Suppressor macrophage treated with lipopolysaccharide for 4 hours (primary cell): ENCODE results near the gene FAF2.

Experiments
- DNase-seq: peaks from one replicate; pipeline ENCODE4 v3.0.0-alpha.2; 2020

The FAF2 gene

GRCh38 chr5:176533894-176534611 is 85.9 kb downstream of the FAF2 start:
- no peak for DNase-seq

- DNase-seq: no peak
Measured at GRCh38 chr5:176534640-176535039, 86.5 kb downstream of the FAF2 start.

GRCh38 chr5:176535101-176535663 is 87.0 kb downstream of the FAF2 start:
- peak; percentile 80 for DNase-seq

GRCh38 chr5:176535664-176536131 is 87.5 kb downstream of the FAF2 start:
- DNase-seq: no peak

- peak; percentile 72 for DNase-seq
Measured at GRCh38 chr5:176536132-176536901, 88.1 kb downstream of the FAF2 start.

- DNase-seq: peak; percentile 96
Measured at GRCh38 chr5:176536902-176537553, 88.8 kb downstream of the FAF2 start, which contains the start of gene RNF44. Gene RNF44 (minus strand): TSS chr5:176537402. CDS start chr5:176532472, 4,930 bp downstream.

GRCh38 chr5:176537554-176538229 is 89.5 kb downstream of the FAF2 start:
- peak; percentile 99 for DNase-seq

GRCh38 chr5:176538230-176538988 is 90.2 kb downstream of the FAF2 start:
- DNase-seq: no peak

- no peak for DNase-seq
Measured at GRCh38 chr5:176538989-176539384, 90.8 kb downstream of the FAF2 start.

- DNase-seq: no peak
Measured at GRCh38 chr5:176540476-176540899, 92.3 kb downstream of the FAF2 start.

- no peak for DNase-seq
Measured at GRCh38 chr5:176540956-176541337, 92.8 kb downstream of the FAF2 start.

GRCh38 chr5:176541338-176542134 is 93.4 kb downstream of the FAF2 start:
- peak; percentile 49 for DNase-seq

GRCh38 chr5:176542135-176542595 is 94.0 kb downstream of the FAF2 start:
- DNase-seq: no peak

GRCh38 chr5:176542596-176543427 is 94.6 kb downstream of the FAF2 start:
- peak; percentile 35 for DNase-seq

- peak; percentile 77 for DNase-seq
Measured at GRCh38 chr5:176543428-176544182, 95.4 kb downstream of the FAF2 start.

- DNase-seq: no peak
Measured at GRCh38 chr5:176545388-176545736, 97.2 kb downstream of the FAF2 start.

GRCh38 chr5:176545737-176546509 is 97.7 kb downstream of the FAF2 start:
- no peak for DNase-seq

- peak; percentile 34 for DNase-seq
Measured at GRCh38 chr5:176547802-176548201, 99.6 kb downstream of the FAF2 start.
